Stimulated activated CD8-positive, alpha-beta memory T cell treated with anti-CD3 and anti-CD28 coated beads, Interleukin-7, amount 100 ng/mL, for 24 hours (primary cell): ENCODE measurements around the gene VPS37B.

ENCODE experiments used
- DNase-seq: peaks from one replicate; pipeline ENCODE4 v3.0.0-alpha.2; 2020; ENCODE audit warnings: low read depth

Gene VPS37B

DNA sequence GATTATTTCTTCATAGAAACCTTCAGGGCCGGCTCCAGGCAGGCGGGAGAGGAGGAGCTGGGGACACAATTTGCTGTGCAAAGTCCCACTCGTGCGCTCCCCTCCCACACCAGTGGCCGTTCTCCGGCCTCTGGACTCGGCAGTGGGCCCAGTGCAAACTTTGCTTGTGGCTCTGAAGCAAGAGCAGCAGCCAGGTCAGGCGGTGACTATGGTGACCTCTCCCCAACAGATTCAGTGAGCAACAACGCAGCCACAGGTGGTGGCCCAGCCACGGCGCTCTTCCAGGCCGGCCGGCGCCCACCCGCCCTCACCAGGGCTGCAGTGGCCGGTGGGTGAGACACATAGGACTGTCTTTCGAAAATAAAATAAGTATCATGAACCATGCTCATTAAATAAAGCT lies 29.5 kb downstream of the VPS37B start:
- DNase-seq: no peak

GRCh38 chr12:122865268-122866231 lies 30.4 kb downstream of the VPS37B start:
- no peak for DNase-seq

DNA sequence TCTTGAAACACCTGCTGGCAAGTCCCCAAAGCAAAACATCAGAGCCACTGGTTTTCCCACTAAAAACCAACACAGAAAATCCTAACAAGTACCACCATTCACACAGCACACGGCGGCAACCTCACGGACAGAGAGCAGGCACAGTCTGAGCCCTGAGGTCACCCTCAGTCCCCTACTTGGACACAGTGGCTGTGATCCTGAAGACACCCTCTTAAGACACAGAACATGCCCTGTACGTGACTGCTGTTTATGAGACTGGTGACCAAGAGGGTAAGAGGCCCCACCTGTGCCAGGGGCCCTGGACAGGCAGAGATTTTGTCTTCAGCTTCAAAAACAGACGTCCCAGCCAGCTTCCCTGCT lies 31.1 kb downstream of the VPS37B start:
- DNase-seq: no peak

DNA sequence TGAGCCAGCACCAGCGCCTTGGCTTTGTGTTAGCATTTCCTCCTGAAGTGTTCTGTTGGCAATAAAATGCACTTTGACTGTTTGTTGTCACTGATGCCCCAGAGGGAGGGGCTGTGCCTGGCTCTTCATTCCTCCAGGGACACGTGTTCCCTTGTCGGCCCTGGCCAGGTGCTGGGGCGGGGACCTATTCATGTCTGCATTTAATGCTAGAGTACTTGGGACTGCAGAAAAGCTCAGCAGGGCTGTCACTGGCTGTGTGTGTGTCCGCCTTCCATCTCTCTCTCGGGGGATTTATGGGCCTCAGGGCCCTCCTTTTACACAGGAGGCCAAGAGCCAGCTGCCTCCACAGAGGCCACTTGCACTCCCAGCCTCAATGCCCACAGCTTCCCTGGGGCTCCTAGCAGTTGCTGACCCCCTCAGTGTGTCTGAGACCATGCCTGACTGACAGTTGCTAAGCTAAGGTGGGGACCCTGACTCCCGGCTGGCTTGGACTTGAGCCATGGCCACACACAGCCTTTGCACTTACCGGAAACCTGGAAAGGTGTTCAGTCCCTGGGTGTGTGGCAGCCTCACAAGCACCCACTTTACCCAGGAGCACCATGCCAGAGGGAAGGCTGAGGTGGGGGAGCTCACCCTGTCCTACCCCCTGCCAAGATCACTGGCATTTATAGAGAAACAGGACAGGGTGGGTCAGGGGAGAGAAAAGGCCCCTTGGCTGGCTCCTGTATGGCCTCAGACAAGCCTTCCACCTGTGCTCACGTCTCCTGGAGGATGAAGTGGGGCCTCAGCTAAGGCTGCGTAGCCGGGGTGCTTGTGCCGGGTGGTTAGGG lies 32.8 kb downstream of the VPS37B start:
- DNase-seq: no peak

GRCh38 chr12:122862110-122862634 lies 33.8 kb downstream of the VPS37B start:
- DNase-seq: no peak

GRCh38 chr12:122861587-122861970 lies 34.3 kb downstream of the VPS37B start:
- no peak for DNase-seq

- DNase-seq: no peak
Observed at GRCh38 chr12:122860854-122861586, 34.9 kb downstream of the VPS37B start.

GRCh38 chr12:122860040-122860853 lies 35.7 kb downstream of the VPS37B start:
- DNase-seq: peak; percentile 76

DNA sequence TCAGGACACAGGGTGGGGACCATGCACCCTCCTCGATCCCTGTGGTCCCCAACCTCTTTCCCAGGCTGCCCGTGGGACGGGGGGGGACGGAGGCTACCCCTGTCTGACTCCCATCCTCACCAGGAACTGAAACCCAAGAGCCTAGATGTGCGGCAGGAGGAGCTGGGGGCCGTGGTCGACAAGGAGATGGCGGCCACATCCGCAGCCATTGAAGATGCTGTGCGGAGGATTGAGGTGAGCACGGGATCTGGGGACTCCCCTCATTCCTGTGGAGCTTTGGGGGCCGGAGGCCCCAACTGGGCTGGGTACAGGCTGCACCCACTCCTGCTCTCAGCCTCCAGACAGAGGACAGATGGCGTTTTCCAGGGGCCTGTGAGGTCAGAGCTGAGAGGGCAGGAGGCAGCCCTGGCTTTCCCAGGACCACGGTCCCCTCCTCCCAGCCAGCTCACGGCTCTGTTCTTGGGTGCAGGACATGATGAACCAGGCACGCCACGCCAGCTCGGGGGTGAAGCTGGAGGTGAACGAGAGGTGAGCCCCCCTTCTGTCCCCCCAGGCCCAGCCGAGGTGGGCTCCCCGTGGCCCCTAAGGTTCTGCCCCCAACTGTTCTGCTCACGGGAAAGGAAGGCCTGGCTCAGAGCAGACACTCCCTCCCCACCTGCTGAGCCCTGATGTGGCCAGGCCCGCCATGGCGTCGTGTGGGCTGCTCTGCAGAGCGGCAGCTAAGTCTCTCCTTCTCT lies 36.5 kb downstream of the VPS37B start:
- DNase-seq: no peak

DNA sequence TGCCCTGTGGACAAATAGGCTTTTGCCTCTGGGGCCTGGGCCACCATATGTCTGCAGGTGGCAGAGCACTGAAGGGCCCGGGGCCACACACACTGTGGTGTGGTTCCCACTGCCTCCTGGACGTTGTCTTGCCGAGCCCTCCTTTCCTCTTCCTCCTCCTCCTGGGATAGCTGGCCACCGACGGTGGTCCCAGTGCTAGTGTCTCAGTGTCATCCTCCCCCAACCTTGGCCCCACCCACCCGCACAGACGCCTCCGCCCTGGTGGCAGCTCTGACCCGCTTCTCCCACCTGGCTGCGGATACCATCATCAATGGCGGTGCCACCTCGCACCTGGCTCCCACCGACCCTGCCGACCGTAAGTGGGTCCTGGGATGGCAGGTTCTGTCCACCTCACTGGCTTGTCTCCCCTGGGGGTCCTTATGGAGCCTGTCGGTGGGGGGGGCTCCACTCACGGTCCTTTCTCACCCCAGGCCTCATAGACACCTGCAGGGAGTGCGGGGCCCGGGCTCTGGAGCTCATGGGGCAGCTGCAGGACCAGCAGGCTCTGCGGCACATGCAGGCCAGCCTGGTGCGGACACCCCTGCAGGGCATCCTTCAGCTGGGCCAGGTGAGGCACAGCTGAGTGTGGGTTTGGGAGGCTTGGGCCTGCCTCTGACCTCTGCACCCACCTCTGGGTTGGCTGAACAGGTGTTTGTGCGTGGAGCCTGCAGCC lies 37.2 kb downstream of the VPS37B start:
- no peak for DNase-seq

DNA sequence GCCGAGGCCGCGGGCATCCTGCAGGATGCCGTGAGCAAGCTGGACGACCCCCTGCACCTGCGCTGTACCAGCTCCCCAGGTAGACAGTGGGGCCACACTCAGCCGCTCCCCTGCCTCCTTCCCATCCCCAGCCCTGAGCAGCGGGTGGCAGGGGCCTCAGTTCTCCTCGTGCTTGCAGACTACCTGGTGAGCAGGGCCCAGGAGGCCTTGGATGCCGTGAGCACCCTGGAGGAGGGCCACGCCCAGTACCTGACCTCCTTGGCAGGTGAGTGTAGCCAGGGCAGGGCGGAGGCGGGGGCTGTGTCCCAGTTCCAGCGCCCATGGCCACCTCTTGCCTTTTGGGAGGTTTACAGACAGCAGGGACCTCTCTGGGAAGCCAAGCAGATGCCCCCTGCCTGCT lies 37.8 kb downstream of the VPS37B start:
- no peak for DNase-seq

- DNase-seq: no peak
Observed at GRCh38 chr12:122856999-122857671, 38.8 kb downstream of the VPS37B start.

DNA sequence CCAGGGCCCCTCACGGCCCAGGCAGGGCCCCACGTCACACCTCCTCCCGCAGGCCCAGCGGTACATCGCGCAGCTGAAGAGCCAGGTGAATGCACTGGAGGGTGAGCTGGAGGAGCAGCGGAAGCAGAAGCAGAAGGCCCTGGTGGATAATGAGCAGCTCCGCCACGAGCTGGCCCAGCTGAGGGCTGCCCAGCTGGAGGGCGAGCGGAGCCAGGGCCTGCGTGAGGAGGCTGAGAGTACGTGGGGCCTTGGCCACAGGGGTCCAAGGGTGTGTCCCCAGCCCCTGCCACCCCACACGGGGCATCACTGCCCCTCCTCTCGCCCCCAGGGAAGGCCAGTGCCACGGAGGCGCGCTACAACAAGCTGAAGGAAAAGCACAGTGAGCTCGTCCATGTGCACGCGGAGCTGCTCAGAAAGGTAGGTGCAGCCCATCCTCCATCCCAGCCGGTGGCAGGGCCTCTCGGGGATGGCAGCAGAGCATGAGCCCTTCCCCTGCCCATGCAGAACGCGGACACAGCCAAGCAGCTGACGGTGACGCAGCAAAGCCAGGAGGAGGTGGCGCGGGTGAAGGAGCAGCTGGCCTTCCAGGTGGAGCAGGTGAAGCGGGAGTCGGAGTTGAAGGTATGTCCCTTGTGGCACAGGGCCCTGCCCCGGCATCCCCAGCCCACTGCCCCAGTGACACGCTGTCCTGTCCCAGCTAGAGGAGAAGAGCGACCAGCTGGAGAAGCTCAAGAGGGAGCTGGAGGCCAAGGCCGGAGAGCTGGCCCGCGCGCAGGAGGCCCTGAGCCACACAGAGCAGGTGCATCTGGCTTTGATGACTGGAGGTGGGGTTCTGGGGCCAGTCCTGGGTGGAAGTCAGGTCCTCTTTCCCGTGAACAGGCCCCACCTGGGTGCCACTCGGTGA lies 39.7 kb downstream of the VPS37B start:
- no peak for DNase-seq

GRCh38 chr12:122855071-122855829 lies 40.7 kb downstream of the VPS37B start:
- no peak for DNase-seq

DNA sequence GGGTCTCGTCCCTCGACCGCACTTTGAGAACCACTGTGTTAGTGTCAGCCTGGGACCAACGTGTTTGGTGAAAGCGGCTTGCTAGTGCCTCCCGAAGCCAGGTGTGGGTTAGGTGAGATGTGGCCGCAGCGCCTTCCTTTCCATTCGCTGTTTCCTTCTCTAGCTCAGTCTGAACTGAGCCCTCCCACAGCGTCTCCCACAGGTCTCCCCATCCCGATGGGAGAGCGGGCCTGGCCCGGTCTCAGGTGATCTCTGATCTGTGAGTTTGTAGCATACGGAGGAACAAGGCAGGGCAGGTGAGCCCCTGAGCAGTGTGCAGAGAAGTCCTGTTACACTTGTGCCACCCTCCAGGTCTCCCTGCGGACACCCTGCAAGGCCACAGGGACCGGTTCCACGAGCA lies 41.4 kb downstream of the VPS37B start:
- no peak for DNase-seq

DNA sequence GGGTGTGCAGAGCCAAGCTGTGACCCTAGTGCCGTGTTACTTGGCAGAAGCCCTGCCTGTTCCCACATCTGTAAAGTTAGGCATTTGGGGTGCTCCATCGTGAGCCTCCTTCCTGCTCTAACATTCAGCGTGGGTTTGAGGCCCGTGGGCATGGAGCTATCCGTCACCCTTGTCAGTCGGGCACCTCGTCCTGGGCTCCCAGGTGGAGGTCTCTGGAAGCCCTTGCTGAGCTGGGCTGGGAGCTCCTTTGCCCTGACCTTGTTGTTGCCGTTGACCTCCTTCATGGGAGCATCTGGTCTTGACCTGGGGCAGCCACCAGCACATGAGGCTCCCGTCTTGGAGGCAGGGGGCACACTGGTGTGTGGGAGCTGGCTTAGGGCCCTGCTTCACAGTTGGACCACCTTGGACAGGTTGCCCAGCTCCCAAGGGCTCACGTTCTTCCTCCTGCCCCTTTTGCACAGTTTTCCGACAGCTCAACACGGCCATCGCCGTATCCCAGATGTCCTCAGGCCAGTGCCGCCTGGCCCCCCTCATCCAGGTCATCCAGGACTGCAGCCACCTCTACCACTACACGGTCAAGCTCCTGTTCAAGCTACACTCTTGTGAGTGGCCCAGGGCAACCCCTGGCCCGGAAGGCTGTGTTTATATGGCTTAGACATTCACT lies 42.2 kb downstream of the VPS37B start:
- no peak for DNase-seq
